Dedifferentiated amniotic fluid mesenchymal stem cell (primary cell): ENCODE results near the gene SLC29A4.
"Not testable (repeated sequence)": the region's sequence is repeated elsewhere in the genome, so short reads cannot be mapped to it uniquely, and the experiment has no call there.

ENCODE experiments used
- DNase-seq: peaks from one replicate; pipeline ENCODE4 v3.0.0-alpha.2; 2016; ENCODE audit errors: extremely low spot score

Gene SLC29A4

DNA sequence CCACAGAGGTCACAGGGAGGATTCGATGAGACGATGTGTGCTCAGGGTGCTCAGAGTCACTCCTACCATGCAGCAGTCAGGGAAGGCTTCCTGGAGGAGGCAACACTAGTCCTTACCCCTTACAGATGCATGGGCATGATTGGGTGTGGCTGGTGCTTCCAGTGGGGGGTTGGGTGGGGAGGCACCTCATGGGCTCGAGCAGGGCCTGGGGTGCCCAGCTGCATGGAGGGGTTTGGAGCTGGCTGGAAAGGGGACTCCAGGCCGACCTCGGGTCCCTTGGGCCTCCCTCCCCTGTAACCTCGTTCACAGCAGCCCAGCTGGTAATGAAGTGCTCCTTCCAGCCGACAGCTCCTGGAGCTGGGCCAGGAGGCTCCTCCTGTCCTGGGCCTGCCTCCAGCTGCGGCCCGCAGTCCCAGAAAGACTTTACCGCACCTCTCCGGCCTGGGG, 7.7 kb upstream of the SLC29A4 start:
- DNase-seq = not testable (repeated sequence)

DNA sequence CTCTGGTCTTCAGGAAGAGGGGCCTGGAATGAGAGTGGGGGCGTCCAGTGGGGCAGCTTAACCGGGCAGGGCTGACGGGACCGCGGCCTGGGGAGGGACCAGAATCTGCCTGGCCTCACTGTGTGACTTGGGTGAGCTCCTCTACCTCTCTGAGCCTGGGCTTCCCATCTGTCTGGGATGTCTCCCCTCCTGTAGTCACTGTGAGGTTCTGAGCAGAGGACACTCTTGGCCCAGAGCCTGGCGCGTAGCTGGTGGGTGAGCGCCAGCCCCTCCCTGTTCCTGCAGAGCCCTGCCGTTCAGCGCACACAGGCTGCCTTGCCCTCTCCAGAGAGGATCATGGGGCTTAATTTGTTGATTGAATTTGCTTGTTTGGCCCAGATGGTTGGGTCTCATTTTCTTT, 7.2 kb upstream of the SLC29A4 start:
- not testable (repeated sequence) for DNase-seq

DNA sequence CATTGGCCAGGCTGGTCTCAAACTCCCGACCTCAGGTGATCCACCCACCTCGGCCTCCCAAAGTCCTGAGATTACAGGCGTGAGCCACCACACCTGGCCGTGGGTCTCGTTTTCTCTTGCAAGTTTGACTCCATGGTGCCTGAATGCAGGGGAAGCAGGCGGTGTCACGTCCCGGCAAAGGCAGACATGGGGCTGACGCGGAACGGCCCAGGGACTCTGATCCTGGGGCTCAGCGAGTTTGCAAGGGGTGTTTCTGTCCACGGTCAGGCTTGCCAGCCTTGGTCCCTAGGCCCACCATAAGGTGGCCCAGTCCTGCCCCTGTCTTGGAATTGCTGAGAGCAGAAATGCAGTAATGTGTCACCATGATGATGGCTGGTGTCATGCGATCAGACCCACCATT, 6.6 kb upstream of the SLC29A4 start:
- DNase-seq = not testable (repeated sequence)

DNA sequence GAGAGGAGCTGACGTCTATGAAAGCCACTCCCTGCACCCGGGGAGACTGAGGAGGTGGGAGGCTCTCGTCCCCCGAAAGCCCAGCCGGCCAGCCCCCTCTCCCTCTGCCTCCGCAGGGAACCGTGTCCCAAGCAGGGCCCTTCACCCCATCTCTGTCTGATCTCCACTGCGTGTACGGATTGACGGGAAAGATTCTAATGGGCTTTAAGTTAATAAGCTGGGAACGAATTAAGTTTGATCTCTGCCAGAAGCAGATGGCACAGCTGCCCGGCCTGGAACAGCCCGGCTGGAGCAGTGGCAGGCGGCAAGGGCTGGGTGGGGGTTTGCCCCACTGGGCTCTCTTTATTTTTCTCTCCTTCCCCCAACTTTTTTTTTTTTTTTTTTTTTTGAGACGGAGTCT, 6.1 kb upstream of the SLC29A4 start:
- DNase-seq = no peak

DNA sequence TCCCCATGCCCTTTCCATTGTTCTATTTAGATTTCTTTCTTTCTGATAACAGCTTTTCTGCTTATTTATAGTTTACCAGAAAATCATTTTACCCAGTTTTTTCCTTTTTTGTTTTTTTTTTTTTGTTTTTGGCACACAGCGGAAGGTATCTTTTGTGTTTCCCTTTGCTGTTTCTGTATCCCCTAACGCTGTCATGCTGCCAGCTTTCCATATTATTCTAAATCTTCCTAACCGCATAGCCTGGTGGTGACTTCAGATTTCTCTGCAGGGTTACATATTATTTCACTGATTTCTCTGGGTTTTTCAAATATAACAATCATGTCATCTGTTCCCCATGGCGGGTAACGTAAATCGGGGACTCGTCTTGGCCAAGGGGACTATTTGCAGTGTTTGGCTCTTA, 4.0 kb upstream of the SLC29A4 start:
- DNase-seq = peak; percentile 26

- no peak for DNase-seq
Observed at GRCh38 chr7:5279734-5280133, 3.0 kb upstream of the SLC29A4 start.

GRCh38 chr7:5281598-5282500, 894 bp upstream of the SLC29A4 start:
- DNase-seq = not testable (repeated sequence)

DNA sequence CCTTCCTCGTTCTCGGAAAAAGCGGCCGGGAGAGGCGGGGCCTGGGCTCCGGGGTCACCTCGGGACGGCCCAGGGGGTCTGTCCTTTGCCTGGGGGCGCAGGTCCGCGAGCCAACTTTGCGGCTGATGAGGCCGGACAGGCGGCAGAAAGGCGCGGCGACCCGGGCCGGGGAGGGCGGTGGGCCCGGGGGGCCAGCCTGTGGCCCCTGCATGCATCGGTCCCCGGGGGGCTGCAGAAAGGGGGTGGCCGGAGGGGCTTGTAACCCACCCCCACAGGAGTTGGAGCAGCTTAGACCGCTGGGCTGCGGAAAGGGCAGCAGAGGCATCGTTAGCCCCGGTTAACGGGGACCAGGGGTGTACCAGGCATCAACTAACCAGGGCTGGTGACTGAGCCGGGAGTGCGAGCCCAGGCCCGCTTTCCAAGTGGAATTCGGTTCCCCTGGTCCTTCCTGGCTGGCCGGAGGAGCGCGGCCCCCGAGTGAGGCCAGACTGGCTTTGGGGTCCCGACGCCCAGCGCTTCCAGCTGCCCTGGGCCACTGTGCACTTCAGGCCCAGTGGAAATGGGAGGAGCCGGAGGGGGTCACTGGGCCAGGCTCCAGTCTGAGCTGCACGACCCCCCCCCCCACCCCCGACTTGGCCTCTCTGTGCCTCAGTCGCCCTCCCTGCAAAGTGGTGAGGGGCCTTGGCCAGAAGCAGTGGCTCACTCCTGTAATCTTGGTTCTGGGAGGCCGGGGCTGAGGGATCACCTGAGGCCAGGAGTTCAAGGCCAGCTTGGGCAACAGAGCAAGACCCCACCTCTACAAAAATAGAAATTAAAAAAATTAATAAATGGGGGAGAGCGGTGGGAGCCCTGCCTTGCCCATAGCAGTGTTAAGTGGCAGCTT, 919 bp downstream of the SLC29A4 start:
- no peak for DNase-seq

DNA sequence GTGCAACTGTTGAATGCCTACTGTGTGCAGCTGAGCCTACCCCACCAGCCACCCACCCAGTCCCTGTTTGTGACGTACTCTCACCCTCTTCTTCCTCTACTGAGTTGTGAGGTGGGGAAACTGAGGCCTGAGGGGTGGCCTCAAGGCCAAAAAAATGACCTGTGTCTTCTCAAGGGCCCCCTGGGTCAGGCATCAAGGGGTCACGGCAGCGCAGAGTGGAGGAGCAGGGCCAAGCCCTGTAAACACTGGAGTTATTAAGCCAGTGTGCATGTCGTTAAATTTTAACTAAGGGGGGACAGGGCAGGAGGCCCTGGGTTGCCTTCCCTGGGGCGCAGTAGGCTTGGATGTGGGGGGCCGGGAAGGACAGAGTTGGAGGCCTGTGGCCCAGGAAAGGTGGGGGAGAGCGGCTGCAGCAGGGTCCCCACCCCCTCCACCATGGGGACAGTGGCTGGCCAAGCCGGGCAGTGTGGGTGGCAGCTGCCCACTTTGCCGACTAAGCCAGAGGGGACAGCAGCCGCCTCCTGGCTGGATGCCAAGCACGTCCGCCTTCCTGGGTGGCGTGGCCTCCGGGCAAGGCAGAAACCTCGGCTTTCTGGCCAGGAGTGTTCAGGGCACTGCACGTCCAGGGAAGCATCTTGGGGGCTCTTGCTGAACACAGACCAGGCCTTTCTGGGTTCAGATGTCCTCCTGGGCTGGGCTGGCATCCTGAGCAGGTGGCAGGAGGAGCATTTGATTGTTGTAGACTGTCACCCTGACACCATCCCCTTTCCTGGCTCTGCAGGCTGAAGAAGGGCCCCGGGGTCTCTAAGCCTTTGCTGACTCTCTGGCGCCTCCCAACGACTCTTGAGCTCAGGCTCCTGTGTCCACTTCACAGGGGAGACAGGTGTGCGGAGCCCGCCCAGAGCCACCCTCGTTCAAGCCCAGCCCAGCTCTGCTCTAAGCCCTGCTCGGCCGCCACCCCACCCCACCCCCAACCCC, 1.9 kb downstream of the SLC29A4 start:
- DNase-seq = no peak

DNA sequence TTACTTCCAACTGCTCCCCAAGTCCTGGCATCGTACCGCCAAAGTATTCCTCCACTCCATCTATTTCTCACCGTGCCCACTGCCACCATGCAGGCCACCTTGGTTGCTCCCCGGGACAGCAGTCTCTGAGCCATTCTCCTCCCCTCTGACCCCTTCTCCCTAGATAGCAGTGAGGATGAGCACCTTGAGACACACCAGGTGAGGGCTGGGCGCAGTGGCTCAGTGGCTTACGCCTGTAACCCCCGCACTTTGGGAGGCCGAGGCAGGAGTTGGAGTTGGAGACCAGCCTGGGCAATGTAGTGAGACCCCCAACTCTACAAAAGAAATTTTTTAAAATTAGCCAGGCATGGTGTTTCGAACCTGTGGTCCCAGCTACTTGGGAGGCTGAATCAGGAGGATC, 4.2 kb downstream of the SLC29A4 start:
- no peak for DNase-seq

- not testable (repeated sequence) for DNase-seq
Observed at GRCh38 chr7:5287373-5287772, 4.6 kb downstream of the SLC29A4 start.

DNA sequence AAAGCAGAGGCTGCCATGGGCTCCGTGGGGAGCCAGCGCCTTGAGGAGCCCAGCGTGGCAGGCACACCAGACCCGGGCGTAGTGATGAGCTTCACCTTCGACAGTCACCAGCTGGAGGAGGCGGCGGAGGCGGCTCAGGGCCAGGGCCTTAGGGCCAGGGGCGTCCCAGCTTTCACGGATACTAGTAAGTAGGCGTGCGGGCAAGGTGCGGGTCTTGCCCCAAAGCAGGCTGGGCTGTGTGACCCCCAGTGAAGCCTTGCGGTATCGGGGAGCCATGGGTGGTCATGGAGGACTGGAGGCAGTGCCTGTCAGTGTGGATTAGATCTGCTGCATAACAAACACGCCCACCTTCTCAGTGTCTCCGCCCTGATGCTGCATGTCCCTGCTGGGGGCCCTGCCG, 5.1 kb downstream of the SLC29A4 start:
- DNase-seq = no peak

DNA sequence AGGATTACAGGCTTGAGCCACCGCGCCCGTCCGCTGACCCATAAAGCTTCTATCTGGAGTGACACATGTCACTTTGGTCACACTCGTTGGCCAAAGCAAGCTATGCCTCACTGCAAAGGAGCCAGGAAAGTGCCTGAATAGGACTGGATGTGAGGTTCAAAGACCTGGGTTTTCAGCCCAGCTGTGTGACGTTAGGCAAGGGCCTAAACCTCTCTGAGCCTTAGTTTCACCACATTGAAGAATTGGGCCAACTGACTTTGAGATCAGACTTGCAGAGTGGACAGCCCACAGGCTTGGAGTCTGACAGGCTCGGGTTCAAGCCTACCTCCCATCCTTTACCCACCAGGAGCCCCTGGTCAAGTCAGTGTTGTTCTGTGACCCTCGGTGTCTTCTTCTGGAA, 5.8 kb downstream of the SLC29A4 start:
- DNase-seq = not testable (repeated sequence)

DNA sequence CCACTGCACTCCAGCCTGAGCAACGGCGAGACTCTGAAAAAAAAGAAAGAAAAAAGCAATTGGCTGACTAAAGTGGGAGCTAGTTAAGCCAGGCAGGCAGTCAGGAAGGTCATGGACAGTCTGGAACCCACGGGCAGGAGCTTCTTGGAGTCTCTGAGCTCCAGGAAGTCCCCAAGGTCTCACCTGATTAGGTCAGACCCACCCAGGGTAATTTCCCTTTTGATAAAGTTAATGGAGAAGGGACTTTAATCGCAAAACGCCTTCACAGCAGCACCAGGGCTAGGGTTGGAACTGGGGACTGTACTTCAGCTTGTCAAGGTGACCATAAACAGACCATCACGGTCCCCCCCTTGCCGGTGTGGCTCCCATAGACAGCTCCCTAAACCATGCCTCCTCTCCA, 6.6 kb downstream of the SLC29A4 start:
- no peak for DNase-seq

DNA sequence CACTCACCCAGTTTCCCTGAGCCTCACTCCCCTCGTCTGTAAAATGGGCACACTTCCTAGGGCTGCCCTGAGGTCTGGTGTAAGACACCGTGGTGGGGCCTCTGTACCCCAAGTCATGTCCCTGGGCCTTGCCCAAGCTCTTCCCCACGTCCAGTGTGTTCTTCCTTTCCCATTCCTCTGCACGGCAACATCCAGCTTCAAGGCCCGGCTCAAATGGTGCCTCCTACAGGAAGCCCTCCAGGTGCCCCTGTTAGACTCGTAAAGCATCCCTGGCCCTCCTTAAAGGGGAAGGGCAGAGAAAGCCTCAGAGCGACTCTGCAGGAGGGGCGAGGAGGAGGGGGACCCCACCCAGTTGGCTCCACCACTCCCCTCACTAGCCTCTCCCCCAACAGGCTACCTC, 8.6 kb downstream of the SLC29A4 start:
- DNase-seq = no peak

- DNase-seq = not testable (repeated sequence)
Observed at GRCh38 chr7:5291711-5292335, 9.1 kb downstream of the SLC29A4 start.

- no peak for DNase-seq
Observed at GRCh38 chr7:5294169-5294987, 11.6 kb downstream of the SLC29A4 start.

GRCh38 chr7:5295039-5296014, 12.6 kb downstream of the SLC29A4 start:
- no peak for DNase-seq
